HFFc6 (cell line): ENCODE results near the gene ZYG11A. TPM values are rescaled to one million over a fixed set of nuclear protein-coding genes. Genes with fewer than 3 reads are reported as not detected.

Source experiments
- DNase-seq: peaks from one replicate; pipeline ENCODE4 v3.0.0-alpha.2; 2018
- H3K27ac Mint-ChIP-seq: 2 replicates; pipeline ENCODE4 v1.8.0; 2020; ENCODE audit warnings: mild to moderate bottlenecking, mixed read lengths
- H3K27me3 Mint-ChIP-seq: 2 replicates; pipeline ENCODE4 v1.8.0; 2021; ENCODE audit warnings: mild to moderate bottlenecking, moderate library complexity, mixed read lengths; ENCODE audit not compliant: insufficient read depth
- H3K36me3 Mint-ChIP-seq: 2 replicates; pipeline ENCODE4 v1.8.0; 2021; ENCODE audit warnings: low read depth, mixed read lengths
- H3K4me1 Mint-ChIP-seq: 2 replicates; pipeline ENCODE4 v1.8.0; 2020; ENCODE audit warnings: low read depth, mixed read lengths
- H3K4me3 Mint-ChIP-seq: 2 replicates; pipeline ENCODE4 v1.8.0; 2020; ENCODE audit warnings: mild to moderate bottlenecking, moderate library complexity, mixed read lengths
- H3K9me3 Mint-ChIP-seq: 2 replicates; pipeline ENCODE4 v1.8.0; 2020; ENCODE audit warnings: mild to moderate bottlenecking, mixed read lengths
- CTCF ChIP-seq: fragments of 200-600 bp; sonication (generic); IDR thresholded peaks from 2 replicates; pipeline ENCODE4 v1.5.0; 2021; ENCODE audit warnings: antibody characterized with exemption, mild to moderate bottlenecking
- total RNA-seq, 6 experiments: library from RNA; stranded (reverse); fragmentation: NEBNext Ultra II Directional; extraction: Animal tissue kit (Norgen Biotek cat#: 25700); gene quantifications; 2 replicates in 1 of 6; 3 replicates in 5 of 6; pipeline ENCODE4 v1.2.3, GENCODE V29; 2021

ZYG11A gene
- total RNA-seq, 6 experiments from 2014 or later = 0.26 to 1.0 (median 0.67) TPM

DNA sequence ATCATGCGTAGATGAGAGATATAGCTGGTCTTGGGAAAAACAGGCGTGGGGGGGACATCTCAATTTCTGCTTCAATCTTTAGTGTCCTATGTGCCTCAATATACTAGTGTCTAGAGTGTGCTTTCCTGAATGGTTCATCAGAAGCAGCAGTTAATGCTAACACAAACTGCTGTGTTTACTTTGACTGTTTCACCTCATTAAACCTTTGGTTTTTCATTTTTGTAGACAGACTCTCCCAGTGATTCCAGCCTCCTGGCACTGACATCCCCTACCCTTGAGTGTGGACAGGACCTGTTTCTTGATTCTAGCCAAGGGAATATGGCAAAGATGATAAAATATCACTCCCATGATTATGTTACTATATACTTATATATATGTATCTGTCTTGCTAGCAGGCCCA, 37.6 kb downstream of the ZYG11A start:
- H3K4me1 Mint-ChIP-seq = no peaks in the 10 kb centered on the region
- TF ChIP-seq CTCF = no peak
- H3K27me3 Mint-ChIP-seq = no peaks in the 10 kb centered on the region

DNA sequence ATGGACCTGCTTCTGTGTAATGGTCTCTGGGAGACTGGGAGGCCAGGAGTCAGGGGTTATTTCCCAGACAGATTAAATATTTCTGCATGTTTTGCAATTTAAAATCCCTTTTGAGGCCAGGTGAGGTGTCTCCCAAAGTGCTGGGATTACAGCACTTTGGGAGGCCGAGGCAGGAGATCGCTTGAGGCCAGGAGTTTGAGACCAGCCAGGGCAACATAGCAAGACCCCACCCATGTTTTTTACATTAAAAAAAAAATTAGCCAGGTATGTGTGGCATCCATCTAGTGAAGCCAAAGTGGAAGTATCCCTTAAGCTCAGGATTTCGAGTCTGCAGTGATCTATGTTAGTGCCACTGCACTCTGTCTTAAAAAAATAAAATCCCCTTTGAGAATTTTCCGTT, 44.9 kb downstream of the ZYG11A start:
- TF ChIP-seq CTCF = no peak
- DNase-seq = no peak
- no peak overlapping the region for H3K27ac Mint-ChIP-seq
- H3K9me3 Mint-ChIP-seq = no peaks in the 10 kb centered on the region
- no peak overlapping the region for H3K4me3 Mint-ChIP-seq
- H3K27me3 Mint-ChIP-seq = no peaks in the 10 kb centered on the region
- no peaks in the 10 kb centered on the region for H3K36me3 Mint-ChIP-seq
- no peaks in the 10 kb centered on the region for H3K4me1 Mint-ChIP-seq

More for the DNA sequence above, 37.6 kb downstream of the ZYG11A start:
- no peaks in the 10 kb centered on the region for H3K36me3 Mint-ChIP-seq
- H3K27ac Mint-ChIP-seq = no peak overlapping the region
- no peak overlapping the region for H3K4me3 Mint-ChIP-seq
- no peak for DNase-seq
- no peaks in the 10 kb centered on the region for H3K9me3 Mint-ChIP-seq

- no peaks in the 10 kb centered on the region for H3K36me3 Mint-ChIP-seq
- TF ChIP-seq CTCF = no peak
- no peaks in the 10 kb centered on the region for H3K4me1 Mint-ChIP-seq
- DNase-seq = no peak
- no peak overlapping the region for H3K27ac Mint-ChIP-seq
- no peak overlapping the region for H3K4me3 Mint-ChIP-seq
- no peaks in the 10 kb centered on the region for H3K9me3 Mint-ChIP-seq
- 0 out of 2 replicates have a peak, but pooled peaks cover under 1% of the 10 kb centered on the region for H3K27me3 Mint-ChIP-seq
These were observed 50.1 kb downstream of the ZYG11A start for GRCh38 chr1:52892424-52893215.

- no peak overlapping the region for H3K4me3 Mint-ChIP-seq
- no peak for TF ChIP-seq CTCF
- no peaks in the 10 kb centered on the region for H3K9me3 Mint-ChIP-seq
- H3K36me3 Mint-ChIP-seq = no peaks in the 10 kb centered on the region
- no peak for DNase-seq
- no peaks in the 10 kb centered on the region for H3K4me1 Mint-ChIP-seq
- H3K27me3 Mint-ChIP-seq = peaks cover 1% of the 10 kb centered on the region; the same call in 1 of the 2 replicates
- no peak overlapping the region for H3K27ac Mint-ChIP-seq
These were observed 56.9 kb downstream of the ZYG11A start for GRCh38 chr1:52899445-52899894.

DNA sequence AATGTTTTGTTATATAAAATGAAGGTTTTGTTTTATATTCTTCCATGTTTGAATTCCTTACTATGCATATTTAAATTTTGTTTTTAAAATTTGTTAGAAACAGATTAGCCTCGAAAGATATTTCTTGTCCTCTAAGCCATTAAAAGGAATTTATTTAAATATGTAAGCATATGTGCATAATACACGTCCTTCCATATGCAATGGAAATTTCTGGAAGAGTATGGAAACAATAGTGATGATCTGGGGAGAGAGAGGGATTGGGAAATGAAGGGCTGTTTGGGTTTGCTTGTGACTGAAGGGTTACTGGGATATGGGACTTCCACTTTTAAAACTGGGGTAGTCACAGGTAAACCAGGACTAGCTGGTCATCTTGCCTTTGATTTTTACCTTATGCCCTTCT, 57.8 kb downstream of the ZYG11A start:
- no peak overlapping the region for H3K4me3 Mint-ChIP-seq
- peaks cover 1% of the 10 kb centered on the region; the same call in 1 of the 2 replicates for H3K27me3 Mint-ChIP-seq
- H3K4me1 Mint-ChIP-seq = no peaks in the 10 kb centered on the region
- TF ChIP-seq CTCF = no peak
- H3K9me3 Mint-ChIP-seq = no peaks in the 10 kb centered on the region
- DNase-seq = no peak
- no peaks in the 10 kb centered on the region for H3K36me3 Mint-ChIP-seq
- H3K27ac Mint-ChIP-seq = no peak overlapping the region
